Measurements from ENCODE around the gene TMEM223.
A peak's percentile ranks its signal among the peaks of the same experiment; 100 is the strongest.

TMEM223 gene

GRCh38 chr11:62778441-62778840, 13.4 kb downstream of the TMEM223 start:
- H3K4me3 ChIP-seq (ENCODE audit: low read depth, low read length) = no peak overlapping the region
- TF ChIP-seq, protein P1, sequence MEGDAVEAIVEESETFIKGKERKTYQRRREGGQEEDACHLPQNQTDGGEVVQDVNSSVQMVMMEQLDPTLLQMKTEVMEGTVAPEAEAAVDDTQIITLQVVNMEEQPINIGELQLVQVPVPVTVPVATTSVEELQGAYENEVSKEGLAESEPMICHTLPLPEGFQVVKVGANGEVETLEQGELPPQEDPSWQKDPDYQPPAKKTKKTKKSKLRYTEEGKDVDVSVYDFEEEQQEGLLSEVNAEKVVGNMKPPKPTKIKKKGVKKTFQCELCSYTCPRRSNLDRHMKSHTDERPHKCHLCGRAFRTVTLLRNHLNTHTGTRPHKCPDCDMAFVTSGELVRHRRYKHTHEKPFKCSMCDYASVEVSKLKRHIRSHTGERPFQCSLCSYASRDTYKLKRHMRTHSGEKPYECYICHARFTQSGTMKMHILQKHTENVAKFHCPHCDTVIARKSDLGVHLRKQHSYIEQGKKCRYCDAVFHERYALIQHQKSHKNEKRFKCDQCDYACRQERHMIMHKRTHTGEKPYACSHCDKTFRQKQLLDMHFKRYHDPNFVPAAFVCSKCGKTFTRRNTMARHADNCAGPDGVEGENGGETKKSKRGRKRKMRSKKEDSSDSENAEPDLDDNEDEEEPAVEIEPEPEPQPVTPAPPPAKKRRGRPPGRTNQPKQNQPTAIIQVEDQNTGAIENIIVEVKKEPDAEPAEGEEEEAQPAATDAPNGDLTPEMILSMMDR (IDR thresholded peaks at IDR 0.05; ENCODE audit: low read depth, low read length) = no peak

GRCh38 chr11:62777389-62777788, 14.4 kb downstream of the TMEM223 start:
- no peak overlapping the region for H3K4me3 ChIP-seq (ENCODE audit: low read depth, low read length)
- TF ChIP-seq, protein P1 (IDR thresholded peaks at IDR 0.05; ENCODE audit: low read depth, low read length) = no peak

DNA sequence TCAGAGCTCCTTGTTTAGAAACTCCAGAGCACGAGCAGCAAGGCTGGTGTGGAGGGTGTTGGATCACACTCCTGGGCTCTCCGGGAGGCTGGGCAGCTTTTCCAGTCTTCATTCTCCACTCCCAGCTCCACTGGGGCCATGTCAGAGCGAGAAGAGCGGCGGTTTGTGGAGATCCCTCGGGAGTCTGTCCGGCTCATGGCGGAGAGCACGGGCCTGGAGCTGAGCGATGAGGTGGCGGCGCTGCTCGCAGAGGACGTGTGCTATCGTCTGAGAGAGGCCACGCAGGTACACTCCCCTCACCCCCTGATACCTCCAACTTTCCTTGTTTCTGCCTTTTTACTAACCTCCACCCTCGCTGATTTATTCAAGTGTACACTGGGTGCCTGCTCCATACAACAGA, 16.2 kb downstream of the TMEM223 start:
- no peak overlapping the region for H3K4me3 ChIP-seq (ENCODE audit: low read depth, low read length)
- TF ChIP-seq, protein P1 (IDR thresholded peaks at IDR 0.05; ENCODE audit: low read depth, low read length) = no peak

- no peak overlapping the region for H3K4me3 ChIP-seq (ENCODE audit: low read depth, low read length)
- TF ChIP-seq, protein P1 (IDR thresholded peaks at IDR 0.05; ENCODE audit: low read depth, low read length) = no peak
These were observed 17.4 kb downstream of the TMEM223 start for GRCh38 chr11:62774407-62774806.

- TF ChIP-seq, protein P1 (IDR thresholded peaks at IDR 0.05; ENCODE audit: low read depth, low read length) = no peak
- peak within 1 kb of the TSS; percentile 67 for H3K4me3 ChIP-seq (ENCODE audit: low read depth, low read length)
These were observed 20.4 kb downstream of the TMEM223 start, which contains the start of gene TAF6L for GRCh38 chr11:62771144-62772021. Gene TAF6L (plus strand): TSS chr11:62771396. CDS start chr11:62775784, 4,388 bp downstream.

DNA sequence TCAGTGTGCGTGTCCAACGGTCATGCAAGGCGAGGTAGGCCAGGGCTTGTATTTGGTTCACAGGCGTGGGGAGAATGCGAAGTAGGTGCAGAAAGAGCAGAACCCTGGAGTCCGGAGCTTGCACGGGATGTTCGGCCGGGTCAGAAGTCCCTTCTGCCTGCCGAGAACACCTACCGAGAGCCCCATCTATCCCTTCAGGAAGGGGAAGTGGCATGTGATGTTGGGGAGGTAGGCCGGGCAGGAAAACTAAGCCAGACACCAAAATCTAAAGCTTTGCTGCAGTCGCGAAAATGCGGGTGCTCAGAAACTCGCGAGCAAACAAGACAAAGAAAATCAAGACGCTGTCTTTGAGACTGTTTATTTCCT, 21.0 kb downstream of the TMEM223 start:
- H3K4me3 ChIP-seq (ENCODE audit: low read depth, low read length) = peak overlapping the region; percentile 67
- TF ChIP-seq, protein P1 (IDR thresholded peaks at IDR 0.05; ENCODE audit: low read depth, low read length) = no peak

- peak overlapping the region; percentile 71 for H3K4me3 ChIP-seq (ENCODE audit: low read depth, low read length)
These were observed 31.0 kb downstream of the TMEM223 start for GRCh38 chr11:62760867-62761227.
